GM18951 (cell line): ENCODE data around the gene BCOR.

Experiments used
- POLR2A ChIP-seq: IDR thresholded peaks from 4 replicates; pipeline ENCODE4 v1.6.1; 2011; ENCODE audit warnings: mild to moderate bottlenecking; ENCODE audit not compliant: insufficient read length, insufficient read depth; ENCODE audit errors: extremely low read depth
- in situ Hi-C: fragments of 300-500 bp; cut with MboI; formaldehyde crosslinking; loops from one replicate; pipeline ENCODE4 v1.12.0; 2022; ENCODE audit warnings: low sequenced_read_pairs, mixed read lengths, inconsistent platforms; ENCODE audit not compliant: unreplicated experiment

Gene BCOR

DNA sequence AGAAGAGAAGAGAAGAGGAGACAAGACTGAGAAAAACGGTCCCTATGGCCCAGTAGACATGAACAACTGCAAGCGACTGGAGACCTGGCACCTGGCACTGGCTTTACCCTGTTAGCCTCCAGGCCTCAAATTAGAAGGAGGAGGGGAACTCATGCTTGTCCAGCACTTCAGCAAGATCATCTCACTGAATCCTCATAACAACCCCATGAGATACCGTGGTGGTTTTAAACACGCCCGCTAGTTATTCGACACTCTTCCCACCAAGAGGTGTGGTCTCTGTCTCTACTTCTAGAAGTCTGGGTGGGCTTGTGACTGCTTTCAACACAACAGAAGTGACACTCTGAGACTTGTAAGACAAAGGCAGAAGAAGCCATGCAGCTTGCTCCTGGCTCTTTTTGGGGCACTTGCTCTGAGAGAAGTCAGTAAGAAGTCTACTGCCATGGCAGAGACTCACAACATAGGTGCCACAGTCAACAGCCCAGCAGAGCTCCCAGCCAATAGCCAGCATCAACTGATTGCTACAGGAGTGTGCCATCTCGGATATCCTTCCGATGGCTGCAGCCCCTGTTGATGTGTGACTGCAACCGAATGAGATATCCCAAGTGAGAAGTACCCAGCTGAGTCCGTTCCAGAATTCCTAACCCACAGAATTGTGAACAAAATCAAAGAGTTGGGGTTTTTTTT lies 34.0 kb upstream of the BCOR start:
- in situ Hi-C loops = no loop called here

DNA sequence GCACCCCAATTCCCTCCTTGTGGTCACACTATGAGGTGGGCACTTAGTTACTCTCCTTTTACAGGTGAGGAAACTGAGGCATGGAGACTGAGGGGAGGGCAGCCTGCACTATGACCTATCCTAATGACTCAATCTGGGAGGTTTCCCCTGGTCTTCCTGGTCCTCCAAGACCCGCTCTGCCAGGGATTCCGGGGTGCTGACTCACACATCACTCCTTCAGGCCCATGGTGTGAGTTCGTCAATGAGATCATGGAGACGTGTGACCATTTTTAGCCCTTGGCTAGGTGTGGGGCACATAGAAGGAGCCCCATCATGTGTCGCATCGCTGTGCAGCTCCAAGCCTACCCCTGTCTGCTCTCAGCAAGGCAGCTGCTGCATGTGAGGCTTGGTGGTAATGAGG lies 32.4 kb upstream of the BCOR start:
- in situ Hi-C loops = no loop called here
- no peak for TF ChIP-seq POLR2A

More for the DNA sequence above, 34.0 kb upstream of the BCOR start:
- TF ChIP-seq POLR2A = no peak

DNA sequence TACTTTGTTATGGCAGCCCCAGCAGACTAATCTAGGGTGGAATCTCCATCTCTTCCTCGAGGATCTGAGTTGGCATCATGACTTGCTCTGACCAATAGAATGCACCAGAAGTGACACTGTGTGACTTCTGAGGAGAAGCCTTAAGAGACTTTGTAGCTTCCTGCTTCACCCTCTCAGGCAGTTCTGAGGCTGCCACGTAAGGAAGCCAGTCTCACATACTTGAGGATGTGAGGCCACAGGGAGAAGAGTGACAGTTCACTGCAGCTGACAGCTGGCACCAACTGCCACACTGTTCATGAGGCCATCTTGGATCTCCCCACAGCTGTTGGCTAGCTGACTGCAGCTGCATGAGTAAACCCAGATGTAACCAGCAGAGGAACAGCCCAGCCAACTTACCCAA lies 29.3 kb upstream of the BCOR start:
- no peak for TF ChIP-seq POLR2A

DNA sequence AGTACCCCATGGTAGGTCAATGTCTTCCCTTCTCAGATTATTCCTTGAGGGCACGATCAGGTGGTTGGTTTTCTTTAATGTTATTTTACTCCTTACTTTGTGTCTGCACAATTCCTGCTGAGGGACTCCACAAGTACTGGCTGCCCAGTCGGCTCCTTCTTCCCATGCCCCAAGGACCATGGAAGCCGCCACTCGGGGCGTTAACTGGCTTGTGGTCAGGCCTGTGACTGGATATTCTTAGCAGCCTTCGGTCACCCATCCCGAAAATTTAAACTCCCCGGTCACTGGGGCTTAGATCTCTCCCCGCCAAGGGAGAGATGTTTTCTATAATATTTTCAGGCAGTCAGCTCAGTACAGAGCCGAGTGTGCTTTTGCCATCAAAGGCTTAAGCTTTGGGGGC lies 24.7 kb upstream of the BCOR start:
- no peak for TF ChIP-seq POLR2A
- in situ Hi-C loops = no loop called here

More for the DNA sequence above, 29.3 kb upstream of the BCOR start:
- in situ Hi-C loops = no loop called here

DNA sequence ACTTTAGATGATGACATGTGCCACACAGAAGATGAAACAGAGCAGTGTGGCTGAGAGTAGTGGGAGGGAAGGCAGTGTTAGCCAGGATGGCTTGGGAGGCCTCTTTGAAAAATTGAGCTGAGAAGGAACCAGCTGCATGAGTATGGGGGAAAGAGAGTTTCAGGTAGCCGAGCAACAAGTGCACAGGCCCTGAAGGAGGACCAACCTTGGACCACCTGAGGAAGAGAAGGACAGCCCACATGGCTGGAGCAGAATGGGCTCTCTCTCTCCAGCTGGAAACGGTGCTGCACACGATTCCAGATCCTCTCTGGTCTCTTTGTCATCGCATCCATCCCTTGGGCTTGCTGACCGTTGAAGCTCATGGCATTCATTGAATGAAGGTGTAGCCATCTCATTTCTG lies 23.9 kb upstream of the BCOR start:
- TF ChIP-seq POLR2A = no peak
- in situ Hi-C loops = no loop called here

DNA sequence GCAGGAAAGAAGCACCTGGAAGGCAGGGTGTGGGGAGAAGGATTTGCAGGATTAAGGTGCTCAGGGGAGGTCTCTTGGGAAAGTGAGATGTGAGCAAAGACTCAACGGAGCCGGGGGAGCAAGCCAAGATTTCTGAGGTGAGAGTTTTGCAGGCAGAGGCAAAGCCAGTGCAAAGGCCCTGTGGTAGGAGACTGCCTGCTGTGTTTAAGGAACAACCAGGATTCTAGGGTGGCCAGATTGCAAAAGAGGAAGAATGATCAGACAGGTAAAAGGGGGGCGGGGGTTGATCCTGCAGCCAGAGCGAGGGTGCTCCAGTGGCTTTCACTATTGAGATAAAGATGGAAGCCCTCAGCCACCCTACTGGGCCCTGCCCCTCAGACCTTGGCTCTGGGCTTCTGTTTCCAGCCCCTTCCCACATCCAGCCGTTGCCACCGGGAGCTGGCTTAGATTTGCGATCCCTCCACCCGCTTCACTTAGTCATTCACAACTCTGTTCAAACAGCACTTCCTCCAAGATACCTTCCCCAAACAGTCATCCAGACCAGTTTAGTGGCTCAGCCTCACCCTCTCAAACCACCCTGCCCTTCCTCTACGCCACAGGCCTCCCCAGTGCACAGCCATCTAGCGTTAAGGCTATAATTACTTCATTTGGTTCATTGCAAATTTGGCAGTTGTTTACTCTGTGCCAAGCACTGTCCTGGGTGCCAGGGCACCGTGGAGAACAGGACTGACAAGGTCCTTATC lies 23.3 kb upstream of the BCOR start:
- in situ Hi-C loops = no loop called here
- no peak for TF ChIP-seq POLR2A

DNA sequence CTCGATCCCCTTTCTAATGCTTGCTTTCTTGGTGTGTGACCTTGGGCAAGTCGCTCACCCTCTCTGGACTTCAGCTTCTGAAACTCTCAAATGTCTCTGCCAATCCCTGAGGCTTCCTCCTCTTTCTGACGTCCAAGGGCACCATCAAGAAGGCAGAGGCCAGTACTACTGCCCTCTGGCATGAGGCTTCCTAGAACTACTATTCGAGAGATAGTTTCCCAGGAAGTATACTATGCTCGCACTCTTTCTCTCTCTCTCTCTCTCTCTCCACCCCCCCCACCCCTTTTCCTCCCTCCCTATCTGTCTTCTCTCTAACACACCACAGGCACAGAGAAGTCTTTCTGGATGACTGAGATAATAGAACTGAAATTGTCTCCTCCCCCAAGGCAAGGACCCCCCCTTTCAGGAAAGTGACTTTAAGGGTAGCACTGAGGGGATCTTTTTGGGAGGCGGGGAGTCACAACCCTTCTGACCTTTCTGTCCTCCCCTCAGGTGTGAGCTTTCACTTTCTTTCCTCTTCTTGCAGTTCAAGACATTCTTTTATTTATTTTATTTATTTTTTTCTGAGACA lies 20.0 kb upstream of the BCOR start:
- in situ Hi-C loops = no loop called here
- no peak for TF ChIP-seq POLR2A

DNA sequence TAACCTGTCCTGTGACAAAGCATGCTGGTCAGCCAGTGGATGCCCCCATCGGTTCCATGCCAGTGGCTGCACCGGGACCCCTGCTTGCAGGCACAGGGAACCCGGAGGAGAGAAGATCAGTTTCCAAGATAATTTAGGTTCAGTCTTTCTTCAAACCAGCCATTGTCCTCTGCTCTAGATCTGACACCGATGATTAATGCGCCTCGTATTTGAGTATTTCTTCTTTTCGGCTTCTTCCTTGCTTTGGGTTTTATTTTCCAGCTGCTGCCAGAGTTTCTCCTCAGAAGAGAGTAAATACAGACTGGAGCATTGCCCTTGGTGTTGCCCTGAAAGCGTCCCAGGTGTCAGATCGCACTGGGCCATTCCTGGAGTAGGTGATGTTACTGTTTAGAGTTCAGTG lies 19.2 kb upstream of the BCOR start:
- in situ Hi-C loops = no loop called here
- TF ChIP-seq POLR2A = no peak

DNA sequence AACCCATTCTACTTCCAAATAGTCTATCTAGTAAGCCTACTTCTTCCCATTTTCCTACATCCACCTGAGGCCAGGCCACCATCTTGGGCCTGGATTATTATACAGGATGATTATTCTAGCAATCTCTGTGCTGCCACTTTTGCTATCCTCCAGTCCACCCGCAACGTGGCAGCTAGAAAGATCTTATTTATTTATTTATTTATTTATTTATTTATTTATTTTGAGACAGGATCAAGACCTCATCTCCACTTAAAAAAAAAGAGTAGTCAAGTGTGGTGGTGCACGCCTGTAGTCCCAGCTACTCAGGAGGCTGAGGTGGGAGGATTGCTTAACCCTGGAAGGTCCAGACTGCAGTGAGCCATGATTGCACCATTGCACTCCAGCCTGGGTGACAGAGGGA lies 15.2 kb upstream of the BCOR start:
- in situ Hi-C loops = no loop called here
- no peak for TF ChIP-seq POLR2A

DNA sequence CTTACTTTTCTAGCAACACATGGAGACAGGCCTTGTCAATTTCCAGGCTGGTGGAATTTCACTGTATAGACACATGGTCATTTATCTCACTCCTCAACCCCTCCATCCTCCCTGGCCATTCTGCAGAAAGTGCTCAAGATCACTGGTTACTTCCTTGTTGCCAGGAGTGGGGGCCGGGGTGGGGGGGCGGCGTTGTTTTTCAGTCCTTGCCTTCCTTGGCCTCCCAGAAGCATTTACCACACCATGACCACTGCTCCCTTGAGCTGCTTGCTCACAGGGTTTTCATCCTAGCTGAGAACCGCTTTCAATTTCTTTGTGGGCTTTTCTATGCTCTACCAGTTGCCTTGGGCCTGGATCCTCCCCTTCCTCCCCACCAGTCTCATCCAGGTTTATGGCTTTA lies 14.1 kb upstream of the BCOR start:
- in situ Hi-C loops = no loop called here
- TF ChIP-seq POLR2A = no peak

DNA sequence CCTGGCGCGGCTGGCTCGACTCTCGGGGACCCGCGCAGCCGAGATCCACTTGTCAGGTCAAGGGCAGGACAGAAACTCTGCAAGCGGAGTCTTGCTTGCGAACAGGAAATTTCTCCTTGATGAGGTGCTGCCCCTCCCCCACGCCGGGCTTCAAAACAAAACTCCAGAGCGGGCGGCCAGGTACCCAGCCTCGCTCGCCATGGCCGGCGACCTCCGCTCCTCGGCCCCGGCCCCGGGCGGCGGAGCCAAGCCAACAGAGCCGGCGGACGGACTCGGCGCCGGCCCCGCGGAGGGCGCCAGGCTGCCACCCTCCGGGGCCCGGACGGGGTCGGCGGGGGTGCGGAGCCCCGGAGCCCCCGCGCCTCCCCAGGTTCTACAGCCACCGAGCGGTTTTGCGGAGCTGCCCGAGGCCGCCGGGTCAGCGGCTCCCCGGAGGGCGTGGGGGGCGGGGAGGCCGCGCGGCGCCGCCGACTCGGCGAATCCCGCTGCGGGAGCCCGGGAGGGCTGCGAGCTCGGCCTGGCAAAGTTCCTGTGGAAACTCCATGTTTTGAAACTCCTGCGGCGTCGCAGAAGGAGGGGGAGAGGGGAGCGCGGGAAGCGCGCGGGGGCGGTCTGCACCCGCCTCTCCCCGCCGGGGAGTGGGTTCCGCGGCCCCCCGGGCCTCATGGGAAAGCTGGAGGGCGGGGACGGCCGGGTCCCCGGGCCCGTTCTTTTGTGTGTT lies 11.7 kb upstream of the BCOR start:
- in situ Hi-C loops = no loop called here
- no peak for TF ChIP-seq POLR2A

DNA sequence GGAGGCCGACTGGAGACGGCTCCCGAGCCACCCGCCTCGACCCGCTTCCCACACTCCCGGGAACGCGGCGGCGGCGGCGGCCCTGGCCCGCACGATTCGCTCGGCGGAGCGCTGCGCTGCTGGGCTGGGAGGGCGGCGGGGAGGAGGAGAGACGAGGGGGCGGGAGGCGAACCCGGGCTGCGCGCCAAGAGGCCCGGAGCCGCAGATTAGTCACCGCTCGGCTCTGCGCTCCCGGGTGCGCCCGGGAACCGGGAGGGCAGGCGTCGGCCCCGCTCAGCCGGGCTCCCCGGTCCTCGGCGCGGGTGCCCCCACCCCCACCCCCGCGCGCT lies 11.2 kb upstream of the BCOR start:
- in situ Hi-C loops = no loop called here
- TF ChIP-seq POLR2A = no peak

DNA sequence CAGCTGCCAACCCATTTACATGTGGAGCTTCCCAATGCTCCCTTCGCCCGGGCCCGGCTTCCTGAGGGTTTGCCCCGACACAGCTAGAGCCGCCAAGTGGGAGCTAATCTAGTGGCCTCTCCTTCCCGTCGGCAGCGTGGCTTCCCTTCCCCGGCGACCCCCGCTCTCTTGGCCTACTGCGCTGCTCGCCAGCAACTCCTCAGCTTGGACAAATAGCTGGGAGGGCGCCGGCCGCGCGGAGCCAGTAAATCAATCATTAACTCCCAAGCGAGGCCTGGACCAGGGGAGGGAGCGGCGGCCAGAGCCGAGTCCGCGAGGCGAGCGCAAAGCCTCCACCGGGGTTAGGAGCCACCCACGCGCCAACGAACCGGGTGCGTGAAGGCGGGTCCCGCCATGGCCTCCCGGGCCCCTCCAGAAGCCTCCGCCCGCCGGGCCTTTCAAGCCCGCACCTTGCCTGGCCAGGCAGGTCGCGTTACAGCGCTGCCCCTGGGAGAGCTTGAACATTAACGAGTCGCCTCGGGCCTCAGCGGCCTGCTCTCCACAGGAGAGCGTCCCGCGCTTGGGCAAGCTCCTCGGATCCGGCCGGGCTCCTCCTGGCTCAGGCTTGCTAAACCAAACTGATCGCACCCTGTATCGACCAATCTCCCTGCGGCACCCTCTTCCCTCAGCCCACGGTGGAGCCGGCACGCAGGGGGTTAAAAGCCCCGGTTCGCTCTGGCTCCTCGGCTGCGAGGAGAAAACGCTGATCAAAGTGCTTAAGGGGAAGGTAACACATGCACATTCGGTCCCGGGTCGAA lies 10.6 kb upstream of the BCOR start:
- TF ChIP-seq POLR2A = no peak
- in situ Hi-C loops = no loop called here
